Stimulated activated memory B cell treated with anti-CD40 and anti-IgM and Interleukin-4, amounts not matched to agents 10 μg/mL and 1 μg/mL and 100 μg/mL, for 72 hours (primary cell): ENCODE results near the gene MOB3A.

Source experiments
- ATAC-seq: fragments of 150-1000 bp; cut with Tn5 transposase; 2 replicates; pipeline ENCODE4 v1.10.0; 2021
- H3K27ac Mint-ChIP-seq: one replicate; pipeline ENCODE4 v1.8.0; 2022; ENCODE audit warnings: mild to moderate bottlenecking, mixed read lengths
- H3K27me3 Mint-ChIP-seq: one replicate; pipeline ENCODE4 v1.8.0; 2022; ENCODE audit warnings: mixed read lengths
- H3K36me3 Mint-ChIP-seq: one replicate; pipeline ENCODE4 v1.8.0; 2022; ENCODE audit warnings: mixed read lengths
- H3K4me1 Mint-ChIP-seq: one replicate; pipeline ENCODE4 v1.8.0; 2022; ENCODE audit warnings: mixed read lengths
- H3K4me3 Mint-ChIP-seq: one replicate; pipeline ENCODE4 v1.8.0; 2022; ENCODE audit warnings: mild to moderate bottlenecking, moderate library complexity, mixed read lengths
- H3K9me3 Mint-ChIP-seq: one replicate; pipeline ENCODE4 v1.8.0; 2022; ENCODE audit warnings: mixed read lengths

Gene MOB3A

GRCh38 chr19:2033115-2033824, 62.9 kb downstream of the MOB3A start:
- H3K27ac Mint-ChIP-seq, result peak overlapping the region; percentile 86
- peaks cover 6% of the 10 kb centered on the region for H3K9me3 Mint-ChIP-seq
- H3K36me3 Mint-ChIP-seq, result peaks cover 7% of the 10 kb centered on the region
- no peak overlapping the region for H3K4me3 Mint-ChIP-seq
- no peak for ATAC-seq
- H3K4me1 Mint-ChIP-seq, result peaks cover 40% of the 10 kb centered on the region
- no peaks in the 10 kb centered on the region for H3K27me3 Mint-ChIP-seq

- H3K27ac Mint-ChIP-seq, result peak overlapping the region; percentile 86
- peak overlapping the region; percentile 71 for H3K4me3 Mint-ChIP-seq
- H3K4me1 Mint-ChIP-seq, result peaks cover 33% of the 10 kb centered on the region
- ATAC-seq, result peak; percentile 76
- H3K9me3 Mint-ChIP-seq, result peaks cover 6% of the 10 kb centered on the region
- H3K27me3 Mint-ChIP-seq, result no peaks in the 10 kb centered on the region
- no peaks in the 10 kb centered on the region for H3K36me3 Mint-ChIP-seq
Measured at GRCh38 chr19:2032296-2032941, 63.7 kb downstream of the MOB3A start.

- Mint-ChIP-seq H3K27ac (no peak overlapping the region), H3K36me3 (no peaks in the 10 kb centered on the region), H3K9me3 (no peaks in the 10 kb centered on the region), H3K27me3 (no peaks in the 10 kb centered on the region), H3K4me1 (peaks cover 7% of the 10 kb centered on the region), H3K4me3 (no peak overlapping the region)
- no peak for ATAC-seq
Measured at GRCh38 chr19:2027361-2027760, 68.8 kb downstream of the MOB3A start.

- no peak overlapping the region for H3K27ac Mint-ChIP-seq
Measured at GRCh38 chr19:2026770-2027169, 69.4 kb downstream of the MOB3A start.

DNA sequence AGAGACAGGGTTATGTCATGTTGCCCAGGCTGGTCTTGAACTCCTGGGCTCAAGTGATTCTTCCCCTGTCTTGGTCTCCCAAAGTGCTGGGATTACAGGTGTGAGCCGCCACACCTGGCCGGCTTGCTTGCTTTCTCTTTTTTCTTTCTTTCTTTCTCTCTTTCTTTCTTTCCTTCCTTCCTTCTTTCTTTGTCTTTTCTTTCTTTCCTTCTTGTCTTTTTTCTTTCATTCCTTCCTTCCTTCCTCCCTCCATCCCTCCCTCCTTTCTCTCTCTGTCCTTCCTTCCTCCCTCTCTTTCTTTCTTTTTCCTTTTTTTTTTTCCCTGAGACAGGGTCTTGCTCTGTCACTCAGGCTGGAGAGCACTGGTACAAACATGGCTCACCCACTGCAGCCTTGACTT, 73.8 kb downstream of the MOB3A start:
- peaks cover 7% of the 10 kb centered on the region for H3K4me1 Mint-ChIP-seq
- H3K4me3 Mint-ChIP-seq, result no peak overlapping the region
- no peaks in the 10 kb centered on the region for H3K36me3 Mint-ChIP-seq
- H3K9me3 Mint-ChIP-seq, result no peaks in the 10 kb centered on the region
- ATAC-seq, result no peak
- H3K27ac Mint-ChIP-seq, result no peak overlapping the region
- H3K27me3 Mint-ChIP-seq, result no peaks in the 10 kb centered on the region

More at GRCh38 chr19:2026770-2027169, 69.4 kb downstream of the MOB3A start:
- H3K4me1 Mint-ChIP-seq, result peaks cover 1% of the 10 kb centered on the region
- no peak overlapping the region for H3K4me3 Mint-ChIP-seq
- H3K27me3 Mint-ChIP-seq, result no peaks in the 10 kb centered on the region
- ATAC-seq, result no peak
- no peaks in the 10 kb centered on the region for H3K9me3 Mint-ChIP-seq
- no peaks in the 10 kb centered on the region for H3K36me3 Mint-ChIP-seq

- Mint-ChIP-seq H3K36me3 (no peaks in the 10 kb centered on the region), H3K27me3 (no peaks in the 10 kb centered on the region), H3K4me1 (peaks cover 9% of the 10 kb centered on the region), H3K9me3 (no peaks in the 10 kb centered on the region), H3K4me3 (no peak overlapping the region), H3K27ac (no peak overlapping the region)
- no peak for ATAC-seq
Measured at GRCh38 chr19:2021453-2022140, 74.5 kb downstream of the MOB3A start.
